Raji (cell line): ENCODE data around the gene EVA1C.

Experiments
- POLR2A ChIP-seq: IDR thresholded peaks from 2 replicates; pipeline ENCODE4 v1.6.1; 2011; ENCODE audit warnings: low read depth, low read length, control low read depth; ENCODE audit not compliant: insufficient read depth

The EVA1C gene, protein sequence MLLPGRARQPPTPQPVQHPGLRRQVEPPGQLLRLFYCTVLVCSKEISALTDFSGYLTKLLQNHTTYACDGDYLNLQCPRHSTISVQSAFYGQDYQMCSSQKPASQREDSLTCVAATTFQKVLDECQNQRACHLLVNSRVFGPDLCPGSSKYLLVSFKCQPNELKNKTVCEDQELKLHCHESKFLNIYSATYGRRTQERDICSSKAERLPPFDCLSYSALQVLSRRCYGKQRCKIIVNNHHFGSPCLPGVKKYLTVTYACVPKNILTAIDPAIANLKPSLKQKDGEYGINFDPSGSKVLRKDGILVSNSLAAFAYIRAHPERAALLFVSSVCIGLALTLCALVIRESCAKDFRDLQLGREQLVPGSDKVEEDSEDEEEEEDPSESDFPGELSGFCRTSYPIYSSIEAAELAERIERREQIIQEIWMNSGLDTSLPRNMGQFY

DNA sequence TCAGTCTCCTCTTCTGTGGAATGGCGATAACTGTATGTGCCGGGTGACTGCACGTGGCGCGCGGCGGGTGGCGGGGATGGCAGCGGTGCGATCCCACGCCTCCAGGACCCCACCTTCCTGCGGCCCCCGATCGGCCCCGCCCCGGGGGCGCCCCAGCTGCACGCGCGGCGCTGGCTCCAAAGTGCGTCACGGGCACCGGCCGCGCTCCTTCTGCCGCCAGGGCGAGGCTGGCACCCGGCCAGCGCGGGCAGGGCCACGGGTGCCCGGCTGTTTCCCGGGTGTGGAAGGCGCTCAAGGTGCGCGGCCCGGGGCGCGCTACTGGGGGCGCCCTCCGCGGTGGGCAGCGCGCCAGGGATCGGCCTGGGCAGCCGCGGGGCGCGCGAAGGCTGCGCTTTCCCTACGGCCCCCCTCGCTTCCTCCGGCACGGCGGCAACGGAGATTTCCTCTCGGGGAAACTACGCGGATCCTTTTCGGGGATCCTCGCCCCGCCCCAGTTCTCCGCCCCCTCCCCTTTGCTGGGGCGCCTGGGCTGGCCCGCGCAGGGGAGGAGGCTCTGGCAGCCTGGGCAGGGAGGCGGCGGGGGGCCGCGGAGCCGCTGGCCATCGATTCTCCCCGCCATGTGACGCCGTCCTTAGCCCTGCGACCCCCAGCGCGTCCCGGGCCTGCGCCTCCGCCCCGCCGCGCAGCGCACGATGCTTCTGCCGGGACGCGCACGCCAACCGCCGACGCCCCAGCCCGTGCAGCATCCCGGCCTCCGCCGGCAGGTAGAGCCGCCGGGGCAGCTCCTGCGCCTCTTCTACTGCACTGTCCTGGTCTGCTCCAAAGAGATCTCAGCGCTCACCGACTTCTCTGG, at the start of gene EVA1C:
TSS of gene EVA1C (plus strand) at position 545 of the 853 bp plus-strand sequence. CDS start at position 693, 148 bp downstream.
- TF ChIP-seq POLR2A: no peak

GRCh38 chr21:32364387-32364786, 48.1 kb upstream of the EVA1C start:
- no peak for TF ChIP-seq POLR2A

GRCh38 chr21:32364796-32365195, 47.7 kb upstream of the EVA1C start:
- TF ChIP-seq POLR2A: no peak

DNA sequence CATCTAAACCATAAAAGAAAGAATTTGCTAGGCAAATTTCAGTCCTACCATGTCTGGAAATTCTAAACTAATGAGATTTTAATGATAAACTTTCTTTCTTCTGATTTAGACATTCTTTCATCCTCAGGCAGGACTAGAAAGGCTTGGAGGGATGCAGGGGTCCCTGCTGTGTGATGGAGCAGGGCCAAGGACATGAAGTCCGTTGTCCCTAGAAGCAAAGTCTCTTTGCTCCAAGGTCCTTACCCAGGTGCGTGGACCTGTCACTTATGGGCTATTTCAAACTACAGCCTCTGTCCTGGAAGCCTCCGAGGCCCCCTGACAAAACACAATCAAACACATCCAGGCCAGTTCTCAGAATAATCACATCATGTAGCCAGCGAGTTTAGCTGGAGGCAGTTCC, 46.3 kb upstream of the EVA1C start:
- TF ChIP-seq POLR2A: no peak

DNA sequence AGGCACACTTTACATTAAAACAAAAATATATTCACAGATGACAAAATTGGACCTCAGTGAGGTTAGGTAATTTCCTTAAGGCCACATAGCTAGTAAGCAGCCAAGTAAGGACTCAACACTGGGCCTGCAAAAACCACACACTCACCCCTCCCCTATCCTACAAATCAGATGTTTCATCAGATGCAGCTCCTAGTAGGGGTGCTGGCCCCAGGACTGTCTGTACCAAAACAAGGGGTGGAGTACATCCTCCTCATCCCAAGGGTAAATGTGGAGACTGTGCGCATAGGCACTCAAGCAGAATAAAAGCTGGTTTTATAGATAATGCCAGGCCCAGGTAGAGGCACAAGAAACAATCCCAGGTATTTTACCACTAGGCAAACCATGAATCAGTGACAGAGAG, 45.3 kb upstream of the EVA1C start:
- no peak for TF ChIP-seq POLR2A

DNA sequence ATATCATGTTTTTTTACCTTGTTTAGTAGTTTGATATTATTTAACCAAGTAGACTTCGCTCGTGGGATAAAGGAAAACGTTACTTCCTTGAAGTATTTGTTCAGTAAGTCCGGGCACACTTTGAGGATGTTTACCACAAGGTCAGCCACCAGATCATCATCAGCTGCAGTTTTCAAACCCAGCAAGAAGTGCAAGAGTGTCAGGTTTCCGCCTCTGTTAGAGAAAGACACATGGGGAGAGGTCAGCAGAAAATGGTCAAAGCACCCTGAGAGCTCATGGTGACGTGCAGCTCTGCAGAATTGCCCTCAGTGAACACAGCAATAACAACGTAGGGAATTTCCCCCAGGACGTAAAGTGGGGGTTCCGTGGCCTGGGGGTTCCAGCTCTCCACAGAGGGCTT, 44.1 kb upstream of the EVA1C start:
- TF ChIP-seq POLR2A: no peak

- no peak for TF ChIP-seq POLR2A
Observed at GRCh38 chr21:32370998-32371766, 41.3 kb upstream of the EVA1C start.

GRCh38 chr21:32371913-32372314, 40.6 kb upstream of the EVA1C start:
- TF ChIP-seq POLR2A: no peak

GRCh38 chr21:32372755-32373154, 39.8 kb upstream of the EVA1C start:
- TF ChIP-seq POLR2A: no peak

GRCh38 chr21:32377506-32377905, 35.0 kb upstream of the EVA1C start:
- TF ChIP-seq POLR2A: no peak

DNA sequence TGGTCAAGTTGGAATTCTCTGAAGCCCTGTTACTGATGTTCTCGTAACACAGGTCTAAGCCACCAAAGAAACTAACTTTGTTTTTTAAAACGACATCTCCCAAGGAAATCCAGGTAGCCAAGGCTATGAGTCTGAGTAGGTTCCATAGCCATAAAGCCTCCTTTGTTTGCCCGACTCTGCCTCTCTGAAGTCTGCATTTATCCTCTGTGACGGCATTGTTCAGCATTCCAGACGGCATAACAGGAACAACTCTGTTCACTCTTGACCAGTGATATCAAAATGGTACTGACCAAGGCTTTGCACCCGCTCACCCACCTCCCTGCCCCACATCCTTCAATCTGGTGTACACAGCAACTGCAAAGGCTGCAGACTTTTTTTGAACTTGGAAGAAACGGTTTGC, 34.5 kb upstream of the EVA1C start:
- TF ChIP-seq POLR2A: no peak

DNA sequence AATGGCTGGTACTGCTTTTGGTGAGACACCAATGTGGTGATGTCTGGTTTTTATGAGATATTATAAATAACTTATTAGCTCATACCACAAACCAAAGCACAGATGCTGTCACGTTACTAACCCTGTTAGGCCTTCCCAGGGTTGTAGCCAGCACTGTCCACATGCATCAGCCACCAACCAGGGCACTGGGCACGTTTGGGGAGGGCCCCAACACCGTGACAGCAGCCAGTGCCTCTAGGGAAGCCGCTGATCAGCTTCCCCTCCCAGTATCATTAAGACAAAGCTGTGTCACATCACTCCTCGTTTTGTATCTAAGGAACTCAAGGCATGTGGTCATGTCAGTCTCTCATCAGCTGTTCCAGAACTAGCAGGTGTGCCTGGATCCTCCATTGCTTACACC, 33.5 kb upstream of the EVA1C start:
- no peak for TF ChIP-seq POLR2A

GRCh38 chr21:32380940-32381339, 31.6 kb upstream of the EVA1C start:
- TF ChIP-seq POLR2A: no peak

DNA sequence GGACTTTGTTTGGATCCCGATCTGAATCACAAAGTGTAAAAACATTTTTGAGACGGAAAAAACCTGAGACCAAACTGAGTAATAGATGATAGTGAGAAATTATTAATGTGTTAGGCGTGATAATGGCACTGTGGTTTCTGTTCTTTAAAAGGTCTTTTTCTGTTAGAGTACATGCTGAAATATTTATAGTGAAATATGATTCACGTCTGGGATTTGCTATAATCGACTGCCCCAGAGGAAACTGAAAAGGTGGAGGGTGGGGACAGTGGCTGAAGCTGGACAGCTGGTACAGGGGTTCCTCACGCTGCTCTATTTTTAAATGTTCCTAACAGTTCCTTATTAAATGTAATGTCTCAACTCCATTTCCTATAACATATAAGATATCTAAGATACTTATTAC, 30.9 kb upstream of the EVA1C start:
- TF ChIP-seq POLR2A: no peak

DNA sequence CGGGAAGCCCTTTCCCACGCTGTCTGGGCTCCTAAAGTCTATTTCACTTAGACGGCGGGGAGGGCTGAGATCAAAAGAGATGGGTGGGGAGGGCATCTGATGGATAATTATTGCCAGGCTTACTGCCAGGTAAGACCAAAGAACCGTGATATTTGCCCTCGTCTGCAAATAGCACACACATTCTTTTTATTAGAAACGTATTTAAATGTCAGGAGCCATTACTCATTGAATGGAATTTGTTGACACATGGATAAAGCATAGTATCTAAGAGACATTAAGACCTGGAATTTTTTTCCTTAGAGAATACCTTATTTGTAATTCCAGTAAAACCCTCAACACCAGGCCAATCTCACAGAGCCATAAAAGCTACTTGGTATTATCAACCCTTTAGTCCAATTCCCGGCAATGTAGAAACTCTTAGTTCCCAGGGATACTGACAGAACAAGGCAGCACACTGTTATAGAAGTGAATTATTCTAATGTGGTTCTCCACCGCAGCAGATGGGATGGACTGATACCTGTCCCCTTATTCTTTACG, 30.3 kb upstream of the EVA1C start:
- TF ChIP-seq POLR2A: no peak
